ENCODE data around the gene WDFY3.

GRCh38 chr4:84677093-84677492 lies 289.4 kb downstream of the WDFY3 start:
- TF ChIP-seq CTCF (IDR thresholded peaks at IDR 0.05) (no peak), EP300 (IDR thresholded peaks at IDR 0.05) (no peak)

All from sigmoid colon (tissue), 4 donors.